Fibroblast of lung (primary cell): ENCODE measurements around the gene GAL. TPM values are rescaled to one million over a fixed set of nuclear protein-coding genes. Genes with fewer than 3 reads are reported as not detected.

Source experiments
- DNase-seq, 2 donors: peaks; one replicate each; pipeline versions ENCODE4 v3.0.0 to v3.0.0-alpha.2; 2010; ENCODE audit warnings: low read depth in 2 of 2
- H2AFZ ChIP-seq: 2 replicates; pipeline ENCODE4 v1.5.1; 2012; ENCODE audit warnings: low read length, control low read depth, inconsistent platforms
- H3K27ac ChIP-seq: 2 replicates; pipeline ENCODE4 v1.5.1; 2011; ENCODE audit warnings: low read length, control low read depth; ENCODE audit not compliant: insufficient read depth
- H3K27me3 ChIP-seq: 2 replicates; pipeline ENCODE4 v1.5.1; 2011; ENCODE audit warnings: mild to moderate bottlenecking, low read length; ENCODE audit not compliant: control insufficient read depth, insufficient read depth
- H3K36me3 ChIP-seq: 2 replicates; pipeline ENCODE4 v1.5.1; 2011; ENCODE audit warnings: low read length; ENCODE audit not compliant: control insufficient read depth, insufficient read depth
- H3K4me1 ChIP-seq: 2 replicates; pipeline ENCODE4 v1.5.1; 2011; ENCODE audit warnings: low read length; ENCODE audit not compliant: control insufficient read depth, insufficient read depth; ENCODE audit errors: extremely low read depth
- H3K4me2 ChIP-seq: 2 replicates; pipeline ENCODE4 v1.5.1; 2011; ENCODE audit warnings: low read length, control low read depth; ENCODE audit not compliant: insufficient read depth; ENCODE audit errors: extremely low read depth
- H3K4me3 ChIP-seq, 4 experiments: fragments of 200-600 bp in 1 of 4; sonication (generic) in 1 of 4; replicated peaks in 1 of 4; 2 replicates each; pipeline ENCODE4 v1.5.1; 2011 to 2016; ENCODE audit warnings: low read length in 4 of 4, low read depth in 3 of 4, mild to moderate bottlenecking in 3 of 4, control low read depth in 2 of 4, inconsistent platforms in 1 of 4, mixed read lengths in 1 of 4; ENCODE audit not compliant: insufficient read depth in 1 of 4; ENCODE audit errors: control extremely low read depth in 1 of 4
- H3K79me2 ChIP-seq: 2 replicates; pipeline ENCODE4 v1.5.1; 2012; ENCODE audit warnings: mild to moderate bottlenecking, low read length, inconsistent platforms; ENCODE audit not compliant: control insufficient read depth, insufficient read depth
- H3K9ac ChIP-seq: 2 replicates; pipeline ENCODE4 v1.5.1; 2011; ENCODE audit warnings: mild to moderate bottlenecking, low read length, control low read depth; ENCODE audit not compliant: insufficient read depth
- H3K9me3 ChIP-seq: 2 replicates; pipeline ENCODE4 v1.5.1; 2012; ENCODE audit warnings: low read depth, low read length; ENCODE audit not compliant: control insufficient read depth, insufficient read depth
- H4K20me1 ChIP-seq: 2 replicates; pipeline ENCODE4 v1.5.1; 2011; ENCODE audit warnings: low read length; ENCODE audit not compliant: control insufficient read depth, insufficient read depth; ENCODE audit errors: extremely low read depth
- EZH2 ChIP-seq: IDR thresholded peaks from 2 replicates; pipeline ENCODE4 v1.5.1; 2012; ENCODE audit warnings: low read length, control low read depth, mild to moderate bottlenecking; ENCODE audit errors: missing control alignments
- polyA plus RNA-seq, 2 donors: library from polyadenylated mRNA; depleted of rRNA in 1 of 2; stranded (reverse) in 1 of 2; unstranded in 1 of 2; fragments of >200 nt; gene quantifications; 2 replicates each; pipeline ENCODE4 v1.2.1, GENCODE V29; 2011 to 2012; ENCODE audit warnings: missing spikeins in 1 of 2
- total RNA-seq: library from RNA; depleted of rRNA; stranded (reverse); fragments of >200 nt; gene quantifications from 2 replicates; pipeline ENCODE4 v1.2.1, GENCODE V29; 2014
- TF ChIP-seq, protein P1 (sequence below), 2 donors: IDR thresholded peaks in 1 of 2; conservative IDR thresholded peaks in 1 of 2; 1 replicate in 1 of 2; 2 replicates in 1 of 2; pipeline ENCODE4 v1.5.1; 2011 to 2012; ENCODE audit warnings: low read length in 2 of 2, control low read depth in 1 of 2, inconsistent platforms in 1 of 2, low read depth in 1 of 2, mild to moderate bottlenecking in 1 of 2

GAL gene
- total and polyA plus RNA-seq, 2 donors (not counting 1 experiment from before 2014, with no cell fraction given) = 1.6 to 5.4 TPM

GRCh38 chr11:68657021-68657780 lies 27.1 kb upstream of the GAL start:
- Histone ChIP-seq H2AFZ (no peak overlapping the region), H3K27me3 (peaks cover 4% of the 10 kb centered on the region), H4K20me1 (no peaks in the 10 kb centered on the region), H3K4me3 (no peak overlapping the region), H3K4me1 (peaks cover 11% of the 10 kb centered on the region), H3K27ac (no peak overlapping the region), H3K79me2 (no peaks in the 10 kb centered on the region), H3K4me2 (no peak overlapping the region), H3K9me3 (no peaks in the 10 kb centered on the region), H3K9ac (no peak overlapping the region), H3K36me3 (no peaks in the 10 kb centered on the region)
- no peak for DNase-seq
- TF ChIP-seq EZH2 = no peak
- TF ChIP-seq, protein P1, sequence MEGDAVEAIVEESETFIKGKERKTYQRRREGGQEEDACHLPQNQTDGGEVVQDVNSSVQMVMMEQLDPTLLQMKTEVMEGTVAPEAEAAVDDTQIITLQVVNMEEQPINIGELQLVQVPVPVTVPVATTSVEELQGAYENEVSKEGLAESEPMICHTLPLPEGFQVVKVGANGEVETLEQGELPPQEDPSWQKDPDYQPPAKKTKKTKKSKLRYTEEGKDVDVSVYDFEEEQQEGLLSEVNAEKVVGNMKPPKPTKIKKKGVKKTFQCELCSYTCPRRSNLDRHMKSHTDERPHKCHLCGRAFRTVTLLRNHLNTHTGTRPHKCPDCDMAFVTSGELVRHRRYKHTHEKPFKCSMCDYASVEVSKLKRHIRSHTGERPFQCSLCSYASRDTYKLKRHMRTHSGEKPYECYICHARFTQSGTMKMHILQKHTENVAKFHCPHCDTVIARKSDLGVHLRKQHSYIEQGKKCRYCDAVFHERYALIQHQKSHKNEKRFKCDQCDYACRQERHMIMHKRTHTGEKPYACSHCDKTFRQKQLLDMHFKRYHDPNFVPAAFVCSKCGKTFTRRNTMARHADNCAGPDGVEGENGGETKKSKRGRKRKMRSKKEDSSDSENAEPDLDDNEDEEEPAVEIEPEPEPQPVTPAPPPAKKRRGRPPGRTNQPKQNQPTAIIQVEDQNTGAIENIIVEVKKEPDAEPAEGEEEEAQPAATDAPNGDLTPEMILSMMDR (conservative IDR thresholded peaks at IDR 0.05 in 1 of 2, IDR thresholded peaks at IDR 0.05 in 1 of 2; ENCODE audit: low read depth in 1 of 2, low read length in 2 of 2) = no peak

DNA sequence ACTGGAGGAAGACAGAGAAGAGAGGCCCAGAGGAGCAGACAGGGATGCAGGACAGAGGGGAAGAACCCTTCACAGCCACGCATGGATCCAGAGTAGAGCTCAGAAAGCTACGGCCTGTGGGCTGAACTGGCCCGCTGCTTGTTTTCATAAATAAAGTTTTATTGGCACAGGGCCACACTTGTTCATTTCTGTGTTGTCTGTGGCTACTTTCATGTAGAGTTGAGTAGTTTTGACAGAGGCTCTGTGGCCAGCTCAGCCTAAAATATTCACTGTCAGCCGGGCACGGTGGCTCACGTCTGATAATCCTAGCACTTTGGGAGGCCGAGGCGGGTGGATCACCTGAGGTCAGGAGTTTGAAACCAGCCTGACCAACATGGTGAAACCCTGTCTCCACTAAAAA lies 26.2 kb upstream of the GAL start:
- H3K79me2 ChIP-seq = no peaks in the 10 kb centered on the region
- H3K4me3 ChIP-seq = no peak overlapping the region
- H3K9ac ChIP-seq = no peak overlapping the region
- no peak overlapping the region for H3K4me2 ChIP-seq
- peak in 1 of 2 donors; percentile 25 for DNase-seq
- H3K36me3 ChIP-seq = no peaks in the 10 kb centered on the region
- no peaks in the 10 kb centered on the region for H4K20me1 ChIP-seq
- peaks cover 11% of the 10 kb centered on the region for H3K4me1 ChIP-seq
- no peak overlapping the region for H2AFZ ChIP-seq
- H3K27me3 ChIP-seq = peaks cover 4% of the 10 kb centered on the region
- TF ChIP-seq EZH2 = no peak
- TF ChIP-seq, protein P1 (conservative IDR thresholded peaks at IDR 0.05 in 1 of 2, IDR thresholded peaks at IDR 0.05 in 1 of 2; ENCODE audit: low read depth in 1 of 2, low read length in 2 of 2) = no peak
- H3K27ac ChIP-seq = no peak overlapping the region
- no peaks in the 10 kb centered on the region for H3K9me3 ChIP-seq

DNA sequence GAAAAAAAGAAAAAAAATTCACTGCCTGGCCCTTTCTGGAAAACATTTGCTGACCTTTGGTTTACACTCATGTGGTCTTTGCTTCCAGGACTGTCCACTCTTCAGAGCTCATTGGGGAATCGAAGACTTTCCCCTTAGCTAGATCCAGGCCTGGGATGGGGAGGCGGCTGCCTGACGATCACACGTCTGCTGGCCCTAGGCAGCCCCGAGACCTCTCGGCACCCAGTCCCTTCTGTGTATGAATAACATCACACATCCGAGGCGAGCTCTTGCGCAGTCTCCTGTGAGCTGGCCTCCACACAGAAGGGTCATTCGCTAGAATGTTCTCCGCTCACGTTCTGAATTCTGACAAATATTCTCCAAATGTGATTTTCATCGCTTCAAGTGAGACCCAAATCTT lies 25.7 kb upstream of the GAL start:
- H3K27ac ChIP-seq = peak overlapping the region; percentile 58
- H3K4me3 ChIP-seq = no peak overlapping the region
- H4K20me1 ChIP-seq = no peaks in the 10 kb centered on the region
- peaks cover 4% of the 10 kb centered on the region for H3K27me3 ChIP-seq
- DNase-seq = peak; percentile 25 to 80
- TF ChIP-seq, protein P1 (conservative IDR thresholded peaks at IDR 0.05 in 1 of 2, IDR thresholded peaks at IDR 0.05 in 1 of 2; ENCODE audit: low read depth in 1 of 2, low read length in 2 of 2) = no peak
- no peak for TF ChIP-seq EZH2
- H3K79me2 ChIP-seq = no peaks in the 10 kb centered on the region
- H3K9ac ChIP-seq = no peak overlapping the region
- peaks cover 11% of the 10 kb centered on the region for H3K4me1 ChIP-seq
- H2AFZ ChIP-seq = no peak overlapping the region
- no peaks in the 10 kb centered on the region for H3K36me3 ChIP-seq
- H3K9me3 ChIP-seq = no peaks in the 10 kb centered on the region
- H3K4me2 ChIP-seq = peak overlapping the region; percentile 0
